Neural cell (in vitro differentiated cells): ENCODE measurements around the gene OR2W1.

Source experiments
- CTCF ChIP-seq: fragments of 450-650 bp; IDR thresholded peaks from 2 replicates; pipeline ENCODE4 v1.5.1; 2014; ENCODE audit warnings: antibody characterized with exemption, mild to moderate bottlenecking, moderate library complexity; ENCODE audit not compliant: poor library complexity, severe bottlenecking
- EZH2 ChIP-seq: fragments of 200-600, 300-800 bp; shearing (Covaris generic), sonication (generic); IDR thresholded peaks from 2 replicates; pipeline ENCODE4 v1.6.1; 2014; ENCODE audit warnings: antibody characterized with exemption, low read length, borderline replicate concordance, mild to moderate bottlenecking; ENCODE audit not compliant: insufficient read depth, poor library complexity, severe bottlenecking
- POLR2AphosphoS5 ChIP-seq: IDR thresholded peaks from 2 replicates; pipeline ENCODE4 v1.6.1; 2012
- REST ChIP-seq: IDR thresholded peaks from 2 replicates; pipeline ENCODE4 v1.6.1; 2012; ENCODE audit warnings: borderline replicate concordance
- SMC3 ChIP-seq: fragments of 450-650 bp; conservative IDR thresholded peaks from 2 replicates; pipeline ENCODE4 v1.6.1; 2014; ENCODE audit warnings: antibody characterized with exemption, mild to moderate bottlenecking, moderate library complexity; ENCODE audit not compliant: poor library complexity

GRCh38 chr6:29081312-29081711 is 36.3 kb upstream of the OR2W1 start:
- no peak for TF ChIP-seq EZH2
- no peak for TF ChIP-seq CTCF
- no peak for TF ChIP-seq REST
- TF ChIP-seq POLR2AphosphoS5 = no peak
- TF ChIP-seq SMC3 = no peak
